Bronchus fibroblast of lung (primary cell): ENCODE data around the gene OGT. TPM values are rescaled to one million over a fixed set of nuclear protein-coding genes. Genes with fewer than 3 reads are reported as not detected.

Experiments used
- total RNA-seq: library from RNA; depleted of rRNA; stranded (reverse); fragments of >200 nt; gene quantifications from 2 replicates; pipeline ENCODE4 v1.2.3, GENCODE V29; 2015

Gene OGT
- 27.9 and 33.6 TPM in 2 replicates for total RNA-seq

DNA sequence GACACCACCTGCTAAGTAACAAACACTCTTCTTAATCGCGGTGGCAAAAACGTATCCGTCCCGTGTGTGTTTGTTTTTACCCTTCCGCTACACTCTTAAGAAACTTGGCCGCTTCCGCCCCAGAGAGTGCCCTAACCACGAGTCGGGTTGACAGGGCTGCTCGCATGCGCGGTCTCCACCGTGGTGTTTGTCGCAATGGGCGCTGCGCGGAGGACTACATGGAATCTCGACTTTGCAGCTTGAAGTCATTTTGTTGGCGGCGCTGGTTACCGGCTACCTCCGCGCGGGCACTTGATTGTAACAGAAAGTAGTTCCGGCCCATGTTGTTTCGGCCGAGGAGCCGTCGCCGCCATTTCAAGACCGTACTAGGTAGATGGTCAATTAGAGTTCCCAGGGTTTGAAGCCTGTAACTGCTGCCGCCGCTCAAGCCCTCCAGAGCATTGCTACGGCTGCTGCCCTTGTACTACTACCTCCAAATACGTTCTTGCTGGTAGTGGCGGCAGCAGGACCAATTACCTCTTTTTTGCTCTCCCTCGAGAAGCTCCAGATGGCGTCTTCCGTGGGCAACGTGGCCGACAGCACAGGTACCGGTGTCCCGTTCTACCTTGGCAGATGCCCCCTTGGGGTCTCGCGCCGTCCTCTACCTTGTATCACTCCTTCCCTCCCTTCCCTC, at the start of gene OGT:
Gene OGT (plus strand): TSS at position 352 of the 673 bp plus-strand sequence. CDS start 196 bp downstream, at position 548.

GRCh38 chrX:71578253-71579135, 45.6 kb downstream of the OGT start, which contains the start of gene GCNA:
Gene GCNA, plus strand, starts transcription at chrX:71578437. Its CDS starts 2,385 bp downstream, at chrX:71580822.

GRCh38 chrX:71618303-71618721, 85.4 kb downstream of the OGT start, which contains the start of gene CXCR3:
Gene CXCR3, minus strand, starts transcription at chrX:71618511. Its CDS starts 62 bp downstream, at chrX:71618449.

Other genes starting within 250 kb of the OGT start
- gene NONO, start 249.5 kb upstream of the OGT start, total RNA-seq: 333 and 336 TPM in 2 replicates
- gene ITGB1BP2, start 231.4 kb upstream of the OGT start, total RNA-seq: 0.30 and 3.4 TPM in 2 replicates
- 9.8 and 11.3 TPM in 2 replicates for gene TAF1, start 166.7 kb upstream of the OGT start, total RNA-seq
- gene GCNA, start 45.3 kb downstream of the OGT start, total RNA-seq: 0.17 and 0.59 TPM in 2 replicates
- not detected in 2 replicates for gene CXCR3, start 85.4 kb downstream of the OGT start, total RNA-seq
- not detected in 2 replicates for gene CXorf49, start 185.2 kb downstream of the OGT start, total RNA-seq
- not detected in 2 replicates for gene CXorf49B, start 230.2 kb downstream of the OGT start, total RNA-seq